C4-2B (cell line): ENCODE measurements around the gene S100A16.
"Not testable (repeated sequence)": the region's sequence is repeated elsewhere in the genome, so short reads cannot be mapped to it uniquely, and the experiment has no call there.

Experiments
- H3K27ac ChIP-seq: fragments of 450-650 bp; 2 replicates; pipeline ENCODE4 v1.5.1; 2017
- CTCF ChIP-seq: fragments of 450-650 bp; conservative IDR thresholded peaks from 2 replicates; pipeline ENCODE4 v1.5.1; 2017; ENCODE audit warnings: mild to moderate bottlenecking
- ZFX ChIP-seq: fragments of 450-650 bp; IDR thresholded peaks from 2 replicates; pipeline ENCODE4 v1.6.1; 2017

Gene S100A16

GRCh38 chr1:153583976-153584375 lies 29.0 kb downstream of the S100A16 start:
- H3K27ac ChIP-seq: no peak overlapping the region
- TF ChIP-seq ZFX: no peak
- no peak for TF ChIP-seq CTCF

GRCh38 chr1:153583514-153583913 lies 29.4 kb downstream of the S100A16 start:
- not testable (repeated sequence) for H3K27ac ChIP-seq

- H3K27ac ChIP-seq: not testable (repeated sequence)
Observed at GRCh38 chr1:153582836-153583235, 30.1 kb downstream of the S100A16 start.

GRCh38 chr1:153578936-153579335 lies 34.0 kb downstream of the S100A16 start:
- no peak for TF ChIP-seq ZFX
- no peak for TF ChIP-seq CTCF
- H3K27ac ChIP-seq: no peak overlapping the region

- H3K27ac ChIP-seq: no peak overlapping the region
- TF ChIP-seq CTCF (no peak), ZFX (no peak)
Observed at GRCh38 chr1:153578490-153578889, 34.4 kb downstream of the S100A16 start.

- TF ChIP-seq CTCF (no peak), ZFX (no peak)
- no peak overlapping the region for H3K27ac ChIP-seq
Observed at GRCh38 chr1:153577624-153578051, 35.3 kb downstream of the S100A16 start.

GRCh38 chr1:153577138-153577537 lies 35.8 kb downstream of the S100A16 start:
- no peak overlapping the region for H3K27ac ChIP-seq
- TF ChIP-seq CTCF (no peak), ZFX (no peak)

- not testable (repeated sequence) for H3K27ac ChIP-seq
Observed at GRCh38 chr1:153575497-153575896, 37.4 kb downstream of the S100A16 start.

GRCh38 chr1:153575081-153575491 lies 37.9 kb downstream of the S100A16 start:
- H3K27ac ChIP-seq: not testable (repeated sequence)

- TF ChIP-seq CTCF: no peak
- TF ChIP-seq ZFX: no peak
- no peak overlapping the region for H3K27ac ChIP-seq
Observed at GRCh38 chr1:153573351-153573750, 39.6 kb downstream of the S100A16 start.
